Gastroesophageal sphincter (tissue), 4 donors: ENCODE results near the gene TMEM87A. TPM values are rescaled to one million over a fixed set of nuclear protein-coding genes. Genes with fewer than 3 reads are reported as not detected.
A peak's percentile ranks its signal among the peaks of the same experiment; 100 is the strongest.

Experiments used
- ATAC-seq: fragments of 150-250 bp; one replicate; pipeline ENCODE4 v1.9.1; 2016; ENCODE audit warnings: mild to moderate bottlenecking, moderate library complexity
- H3K27ac ChIP-seq, 4 donors: fragments of 200-600 bp; sonication (generic) in 3 of 4; 1 replicate in 3 of 4; 2 replicates in 1 of 4; pipeline ENCODE4 v1.5.1; 2016 to 2019
- H3K27me3 ChIP-seq: fragments of 200-600 bp; sonication (generic); one replicate; pipeline ENCODE4 v1.5.1; 2019
- H3K36me3 ChIP-seq, 2 donors: fragments of 200-600 bp; sonication (generic); one replicate each; pipeline ENCODE4 v1.5.1; 2019; ENCODE audit warnings: control low read depth in 1 of 2
- H3K4me1 ChIP-seq, 3 donors: fragments of 200-600 bp; sonication (generic); 1 replicate in 2 of 3; 2 replicates in 1 of 3; pipeline ENCODE4 v1.5.1; 2016 to 2019; ENCODE audit warnings: control low read depth in 2 of 3
- H3K4me3 ChIP-seq, 2 donors: fragments of 200-600 bp; sonication (generic); one replicate each; pipeline ENCODE4 v1.5.1; 2019; ENCODE audit warnings: mild to moderate bottlenecking in 1 of 2, moderate library complexity in 1 of 2
- H3K9me3 ChIP-seq, 3 donors: fragments of 200-600 bp; sonication (generic); one replicate each; pipeline ENCODE4 v1.5.1; 2017 to 2019; ENCODE audit warnings: control low read depth in 2 of 3
- EP300 ChIP-seq: sonication (generic); formaldehyde crosslinking; IDR thresholded peaks from one replicate; pipeline ENCODE4 v1.6.1; 2017; ENCODE audit warnings: antibody characterized with exemption, mild to moderate bottlenecking
- POLR2A ChIP-seq, 2 donors: fragments of 450-650 bp; IDR thresholded peaks; one replicate each; pipeline ENCODE4 v1.6.1; 2017; ENCODE audit warnings: antibody characterized with exemption in 2 of 2, mild to moderate bottlenecking in 2 of 2, moderate library complexity in 1 of 2
- POLR2AphosphoS5 ChIP-seq: sonication (generic); formaldehyde crosslinking; IDR thresholded peaks from one replicate; pipeline ENCODE4 v1.6.1; 2017; ENCODE audit warnings: antibody characterized with exemption
- WGBS, 2 donors: methylation state at CpG; one replicate each; pipeline ENCODE4 v1.1.5; 2018; ENCODE audit warnings: low coverage in 1 of 2; 5-methylcytosine and 5-hydroxymethylcytosine counted together
- total RNA-seq, 4 donors: library from RNA; depleted of rRNA; stranded (reverse); fragments of >200 nt; gene quantifications; one replicate each; pipeline ENCODE4 v1.1.0, GENCODE V29; 2016
- TF ChIP-seq, protein P1 (sequence below), 4 experiments: fragments of 200-600 bp in 2 of 4; fragments of 450-650 bp in 2 of 4; sonication (generic) in 1 of 4; IDR thresholded peaks; one replicate each; pipeline ENCODE4 v1.5.1; 2017 to 2019; ENCODE audit warnings: antibody characterized with exemption in 4 of 4, mild to moderate bottlenecking in 2 of 4, moderate library complexity in 2 of 4

TMEM87A gene
- total RNA-seq, 4 donors from 2014 or later = 49.7 to 70.0 (median 65.9) TPM

DNA sequence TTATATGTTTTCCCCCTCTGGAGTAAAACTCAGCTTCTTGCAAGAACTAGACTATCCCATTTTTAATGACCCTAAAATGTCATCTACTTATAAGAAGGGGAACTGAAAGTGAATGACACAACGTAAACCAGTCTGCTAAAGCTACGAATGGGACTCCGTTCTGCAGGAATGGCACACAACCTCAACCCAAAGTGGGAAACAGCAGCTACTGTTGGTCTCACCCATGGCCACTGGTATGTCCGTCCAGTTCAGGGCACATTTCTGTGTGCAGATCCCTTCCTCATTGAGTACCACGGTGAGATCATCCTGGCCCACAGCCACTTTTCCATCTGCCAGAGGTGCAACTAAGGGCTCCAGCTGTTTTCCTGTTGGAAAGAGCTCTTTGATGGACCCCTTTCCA, 88.9 kb downstream of the TMEM87A start:
- Histone ChIP-seq H3K27me3 (no peaks in the 10 kb centered on the region), H3K4me1 (no peaks in the 10 kb centered on the region), H3K27ac (no peak overlapping the region), H3K4me3 (no peak overlapping the region), H3K36me3 (peaks cover 4 to 100% of the 10 kb centered on the region in 2 donors), H3K9me3 (no peaks in the 10 kb centered on the region)
- WGBS, 2 donors = 57 to 90% methylated on average over 4 to 5 of the region's 5 CpGs
- peak; percentile 36 for ATAC-seq
- TF ChIP-seq EP300 (no peak), POLR2AphosphoS5 (no peak), POLR2A (IDR thresholded peaks at IDR 0.05) (no peak)
- TF ChIP-seq, protein P1, sequence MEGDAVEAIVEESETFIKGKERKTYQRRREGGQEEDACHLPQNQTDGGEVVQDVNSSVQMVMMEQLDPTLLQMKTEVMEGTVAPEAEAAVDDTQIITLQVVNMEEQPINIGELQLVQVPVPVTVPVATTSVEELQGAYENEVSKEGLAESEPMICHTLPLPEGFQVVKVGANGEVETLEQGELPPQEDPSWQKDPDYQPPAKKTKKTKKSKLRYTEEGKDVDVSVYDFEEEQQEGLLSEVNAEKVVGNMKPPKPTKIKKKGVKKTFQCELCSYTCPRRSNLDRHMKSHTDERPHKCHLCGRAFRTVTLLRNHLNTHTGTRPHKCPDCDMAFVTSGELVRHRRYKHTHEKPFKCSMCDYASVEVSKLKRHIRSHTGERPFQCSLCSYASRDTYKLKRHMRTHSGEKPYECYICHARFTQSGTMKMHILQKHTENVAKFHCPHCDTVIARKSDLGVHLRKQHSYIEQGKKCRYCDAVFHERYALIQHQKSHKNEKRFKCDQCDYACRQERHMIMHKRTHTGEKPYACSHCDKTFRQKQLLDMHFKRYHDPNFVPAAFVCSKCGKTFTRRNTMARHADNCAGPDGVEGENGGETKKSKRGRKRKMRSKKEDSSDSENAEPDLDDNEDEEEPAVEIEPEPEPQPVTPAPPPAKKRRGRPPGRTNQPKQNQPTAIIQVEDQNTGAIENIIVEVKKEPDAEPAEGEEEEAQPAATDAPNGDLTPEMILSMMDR (IDR thresholded peaks at IDR 0.05) = no peak

DNA sequence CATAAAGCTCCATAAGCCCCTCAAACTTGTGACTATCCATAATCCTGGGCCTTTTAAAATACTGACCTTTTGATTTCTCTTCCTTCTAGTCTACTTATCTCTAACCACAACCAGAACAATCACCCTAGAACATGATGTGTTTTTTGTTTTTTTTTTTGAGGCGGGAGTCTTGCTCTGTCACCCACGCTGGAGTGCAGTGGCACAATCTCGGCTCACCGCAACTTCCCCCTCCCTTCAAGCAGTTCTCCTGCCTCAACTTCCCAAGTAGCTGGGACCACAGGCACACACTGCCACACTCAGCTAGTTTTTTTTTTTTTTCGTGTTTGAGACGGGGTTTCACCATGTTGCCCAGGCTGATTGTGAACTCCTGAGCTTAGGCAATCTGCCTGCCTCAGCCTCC, 90.3 kb downstream of the TMEM87A start:
- H3K4me3 ChIP-seq = no peak overlapping the region
- no peak overlapping the region for H3K27ac ChIP-seq
- H3K4me1 ChIP-seq = no peaks in the 10 kb centered on the region
- H3K36me3 ChIP-seq = peaks cover 7 to 100% of the 10 kb centered on the region in 2 donors
- 86 to 90% methylated on average over 3 to 5 of the region's 6 CpGs for WGBS, 2 donors
- TF ChIP-seq POLR2A (IDR thresholded peaks at IDR 0.05) = no peak
- no peak for TF ChIP-seq POLR2AphosphoS5
- no peak for TF ChIP-seq EP300
- TF ChIP-seq, protein P1 (IDR thresholded peaks at IDR 0.05) = no peak
- H3K27me3 ChIP-seq = no peaks in the 10 kb centered on the region
- ATAC-seq = no peak
- H3K9me3 ChIP-seq = no peaks in the 10 kb centered on the region

DNA sequence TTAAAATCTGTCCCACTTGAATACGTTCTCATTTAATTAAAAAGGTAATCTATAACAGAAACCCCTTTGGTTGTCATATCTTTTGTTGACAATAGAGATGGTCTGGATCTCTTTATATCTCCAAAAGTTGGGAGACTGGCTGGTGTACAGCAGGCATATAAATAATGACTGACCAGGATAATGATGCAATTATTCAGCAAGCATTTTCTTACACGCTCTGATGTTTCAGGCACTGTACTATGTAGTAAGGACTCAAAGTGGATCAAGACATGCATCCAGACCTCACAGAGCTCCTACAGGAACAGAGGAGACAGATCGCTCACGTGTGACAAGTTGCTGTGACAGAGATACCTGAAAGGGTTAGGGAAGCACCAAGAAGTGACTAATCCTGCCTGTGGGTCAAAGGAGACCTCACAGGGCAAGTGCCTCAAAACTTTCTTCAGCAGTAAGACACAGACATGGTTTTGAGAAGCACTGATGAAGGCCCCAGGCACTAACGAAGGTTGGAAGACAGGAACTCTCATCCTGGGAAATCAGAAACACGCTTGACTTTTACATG, 90.8 kb downstream of the TMEM87A start:
- peaks cover 7 to 100% of the 10 kb centered on the region in 2 donors for H3K36me3 ChIP-seq
- 77 to 100% methylated on average over 3 of the region's 6 CpGs for WGBS, 2 donors
- TF ChIP-seq, protein P1 (IDR thresholded peaks at IDR 0.05) = no peak
- TF ChIP-seq POLR2AphosphoS5 (no peak), POLR2A (IDR thresholded peaks at IDR 0.05) (no peak), EP300 (no peak)
- H3K9me3 ChIP-seq = no peaks in the 10 kb centered on the region
- H3K4me1 ChIP-seq = no peaks in the 10 kb centered on the region
- no peaks in the 10 kb centered on the region for H3K27me3 ChIP-seq
- no peak for ATAC-seq
- no peak overlapping the region for H3K4me3 ChIP-seq
- H3K27ac ChIP-seq = no peak overlapping the region

DNA sequence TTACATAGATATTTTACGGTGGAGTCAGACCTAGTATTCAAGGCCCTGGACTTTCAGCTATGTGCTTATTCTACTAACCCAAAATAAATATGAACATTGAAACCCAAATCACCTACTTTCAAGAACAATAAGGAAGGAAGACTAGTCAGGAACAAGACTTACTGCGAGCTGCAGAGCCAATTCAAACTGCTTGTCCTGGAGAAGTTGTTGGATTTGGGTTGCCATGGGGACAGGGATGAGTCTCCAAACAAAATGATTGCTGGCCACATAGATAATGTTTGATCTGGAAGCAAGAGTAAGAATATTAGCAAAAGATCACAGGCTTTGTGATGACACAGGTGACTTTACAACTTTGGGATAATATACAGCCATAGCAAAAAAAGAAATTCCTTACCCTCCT, 95.2 kb downstream of the TMEM87A start:
- Histone ChIP-seq H3K4me1 (no peaks in the 10 kb centered on the region), H3K9me3 (no peaks in the 10 kb centered on the region), H3K27ac (no peak overlapping the region), H3K36me3 (peaks cover 2 to 100% of the 10 kb centered on the region in 2 donors), H3K4me3 (no peak overlapping the region), H3K27me3 (no peaks in the 10 kb centered on the region)
- WGBS, 2 donors = 79 to 81% methylated on average over 2 of the region's 2 CpGs
- TF ChIP-seq EP300 = no peak
- no peak for TF ChIP-seq POLR2AphosphoS5
- TF ChIP-seq, protein P1 (IDR thresholded peaks at IDR 0.05) = no peak
- TF ChIP-seq POLR2A (IDR thresholded peaks at IDR 0.05) = no peak
- no peak for ATAC-seq

DNA sequence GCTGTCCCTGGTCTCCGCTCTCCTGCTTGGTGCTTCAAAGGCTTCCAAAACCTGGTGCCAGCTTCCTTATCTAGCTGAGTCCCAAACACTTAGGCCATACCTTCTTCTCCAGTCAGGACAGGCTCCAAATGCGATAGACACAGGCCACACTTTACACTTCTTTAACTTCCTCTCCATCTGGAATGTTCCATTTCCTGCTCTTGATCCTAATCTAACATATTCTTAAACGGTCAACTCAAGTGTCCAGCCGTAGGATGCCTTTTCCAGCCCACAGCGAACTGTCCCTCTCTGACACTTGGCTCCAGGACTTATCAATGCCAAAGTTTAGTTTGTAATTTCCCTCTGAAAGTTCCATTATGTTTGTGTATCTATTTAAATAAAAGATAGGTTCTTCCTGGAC, 97.6 kb downstream of the TMEM87A start:
- Histone ChIP-seq H3K27ac (no peak overlapping the region), H3K4me3 (no peak overlapping the region), H3K9me3 (no peaks in the 10 kb centered on the region), H3K4me1 (no peaks in the 10 kb centered on the region), H3K36me3 (peaks cover 2 to 100% of the 10 kb centered on the region in 2 donors), H3K27me3 (no peaks in the 10 kb centered on the region)
- TF ChIP-seq POLR2A (IDR thresholded peaks at IDR 0.05) = no peak
- no peak for TF ChIP-seq EP300
- TF ChIP-seq, protein P1 (IDR thresholded peaks at IDR 0.05) = no peak
- no peak for TF ChIP-seq POLR2AphosphoS5
- ATAC-seq = no peak
- WGBS, 2 donors = 65 to 84% methylated on average over 4 to 5 of the region's 5 CpGs
